HAP-1 (cell line): ENCODE measurements around the gene MAN2A1.
"Not testable (repeated sequence)": the region's sequence is repeated elsewhere in the genome, so short reads cannot be mapped to it uniquely, and the experiment has no call there.

Source experiments
- DNase-seq, 2 experiments: peaks; one replicate each; pipeline ENCODE4 v3.0.0-alpha.2; 2016 to 2020; ENCODE audit warnings: low spot score in 2 of 2
- H3K27me3 ChIP-seq: fragments of 250-450 bp; sonication (Bioruptor Pico); 2 replicates; pipeline ENCODE4 v1.5.1; 2020; ENCODE audit warnings: low read depth, mild to moderate bottlenecking, moderate library complexity
- H3K36me3 ChIP-seq: fragments of 250-450 bp; sonication (Bioruptor Pico); replicated peaks from 2 replicates; pipeline ENCODE4 v1.5.1; 2020; ENCODE audit warnings: mild to moderate bottlenecking
- H3K4me1 ChIP-seq: fragments of 250-450 bp; sonication (Bioruptor Pico); 2 replicates; pipeline ENCODE4 v1.5.1; 2020; ENCODE audit warnings: mild to moderate bottlenecking
- H3K4me3 ChIP-seq: fragments of 250-450 bp; sonication (Bioruptor Pico); 2 replicates; pipeline ENCODE4 v1.5.1; 2020; ENCODE audit warnings: mild to moderate bottlenecking, moderate library complexity
- H3K9me3 ChIP-seq: fragments of 250-450 bp; sonication (Bioruptor Pico); 2 replicates; pipeline ENCODE4 v1.5.1; 2020; ENCODE audit warnings: mild to moderate bottlenecking, moderate library complexity
- in situ Hi-C: fragments of 300-500 bp; cut with MboI; formaldehyde crosslinking; loops from 3 replicates; pipeline ENCODE4 v1.14.3; 2020; ENCODE audit warnings: low sequenced_read_pairs, inconsistent platforms, mixed read lengths

The MAN2A1 gene

DNA sequence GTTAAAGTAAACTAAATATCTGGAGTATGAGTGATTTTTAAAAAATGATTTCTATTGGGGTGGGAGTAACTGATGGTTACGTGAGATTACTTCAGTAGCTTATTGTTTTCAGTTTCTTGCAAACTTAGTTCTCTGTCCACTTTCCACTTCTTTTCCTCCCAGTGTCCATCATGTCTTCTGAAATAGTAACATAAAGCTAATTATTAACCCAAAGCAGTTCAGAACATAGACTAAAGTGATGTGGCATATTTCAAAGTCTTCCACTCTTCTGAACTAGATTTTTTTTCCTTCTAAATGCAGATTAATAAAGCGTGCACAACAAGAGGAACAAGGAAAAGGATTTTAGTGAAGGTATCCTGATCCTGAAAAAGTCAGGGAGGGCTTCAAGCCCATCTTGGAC lies 114.1 kb downstream of the MAN2A1 start:
- Histone ChIP-seq H3K9me3 (no peaks in the 10 kb centered on the region), H3K4me1 (no peaks in the 10 kb centered on the region), H3K4me3 (no peak overlapping the region), H3K27me3 (no peaks in the 10 kb centered on the region), H3K36me3 (no peaks in the 10 kb centered on the region; the same call in 1 of the 2 replicates)
- in situ Hi-C loops, result no loop called here
- no peak for DNase-seq

DNA sequence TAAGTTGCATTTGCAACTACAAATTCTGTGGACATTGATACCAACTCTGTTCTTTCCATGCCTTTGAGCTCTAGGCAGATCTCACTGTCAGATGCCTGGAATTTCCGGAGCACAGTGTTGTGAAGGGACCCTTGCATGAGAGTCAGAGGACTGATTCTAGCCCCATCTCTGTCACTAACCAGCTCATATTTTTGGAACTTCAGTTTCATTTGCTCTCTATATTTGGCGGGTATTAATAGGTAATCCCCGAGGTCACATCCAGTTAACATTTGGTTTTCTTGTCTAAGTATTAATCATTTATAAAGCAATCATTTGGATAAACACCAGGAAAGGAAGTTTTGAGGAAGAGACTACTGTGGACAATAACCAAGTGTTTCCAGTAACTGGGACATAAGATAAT lies 115.7 kb downstream of the MAN2A1 start:
- no peaks in the 10 kb centered on the region; the same call in 1 of the 2 replicates for H3K36me3 ChIP-seq
- in situ Hi-C loops, result no loop called here
- no peak for DNase-seq
- H3K9me3 ChIP-seq, result no peaks in the 10 kb centered on the region
- no peak overlapping the region for H3K4me3 ChIP-seq
- H3K4me1 ChIP-seq, result no peaks in the 10 kb centered on the region
- no peaks in the 10 kb centered on the region for H3K27me3 ChIP-seq

DNA sequence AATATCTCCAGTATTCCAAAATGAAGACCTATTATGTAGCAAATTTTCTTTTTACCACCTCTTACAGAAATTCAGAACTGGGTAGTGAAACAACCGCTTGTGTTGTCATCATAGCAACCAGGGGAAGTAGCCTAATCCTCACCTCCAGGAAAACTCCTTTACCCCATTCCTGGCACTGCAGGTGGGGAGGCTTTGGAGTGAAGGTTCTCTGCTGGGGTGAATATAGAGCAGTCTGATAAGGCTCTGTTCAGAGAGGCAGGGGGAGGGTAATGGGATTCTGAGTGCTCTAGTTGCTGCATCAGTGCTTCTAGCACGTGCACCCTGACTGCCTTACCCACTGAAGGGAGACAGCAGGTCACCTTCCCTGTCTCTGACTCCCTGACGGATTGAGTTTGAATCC lies 116.2 kb downstream of the MAN2A1 start:
- no peaks in the 10 kb centered on the region for H3K27me3 ChIP-seq
- no peaks in the 10 kb centered on the region; the same call in 1 of the 2 replicates for H3K36me3 ChIP-seq
- H3K9me3 ChIP-seq, result no peaks in the 10 kb centered on the region
- H3K4me3 ChIP-seq, result no peak overlapping the region
- in situ Hi-C loops, result no loop called here
- DNase-seq, result no peak
- H3K4me1 ChIP-seq, result no peaks in the 10 kb centered on the region

DNA sequence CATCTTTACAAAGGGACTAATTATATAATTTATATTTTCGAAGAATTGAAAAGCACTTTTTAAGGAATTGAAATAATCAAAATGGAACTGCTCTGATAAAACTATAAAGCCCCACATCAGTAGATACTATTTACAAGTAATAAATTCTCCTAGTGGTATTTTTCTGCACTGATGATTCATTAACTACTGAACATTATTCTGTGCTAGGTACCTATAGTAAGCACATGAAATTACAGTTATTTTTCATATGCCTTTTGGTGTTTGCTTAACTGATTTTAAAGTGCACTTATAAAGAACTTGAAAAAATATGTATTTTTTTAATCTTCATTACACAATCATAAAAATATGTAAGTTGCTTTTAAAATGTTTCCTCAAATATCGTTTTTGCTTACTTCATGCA lies 123.0 kb downstream of the MAN2A1 start:
- in situ Hi-C loops, result no loop called here
- Histone ChIP-seq H3K4me3 (no peak overlapping the region), H3K27me3 (no peaks in the 10 kb centered on the region), H3K9me3 (no peaks in the 10 kb centered on the region), H3K4me1 (no peaks in the 10 kb centered on the region), H3K36me3 (peaks cover 5% of the 10 kb centered on the region; the same call in 1 of the 2 replicates)
- no peak for DNase-seq

DNA sequence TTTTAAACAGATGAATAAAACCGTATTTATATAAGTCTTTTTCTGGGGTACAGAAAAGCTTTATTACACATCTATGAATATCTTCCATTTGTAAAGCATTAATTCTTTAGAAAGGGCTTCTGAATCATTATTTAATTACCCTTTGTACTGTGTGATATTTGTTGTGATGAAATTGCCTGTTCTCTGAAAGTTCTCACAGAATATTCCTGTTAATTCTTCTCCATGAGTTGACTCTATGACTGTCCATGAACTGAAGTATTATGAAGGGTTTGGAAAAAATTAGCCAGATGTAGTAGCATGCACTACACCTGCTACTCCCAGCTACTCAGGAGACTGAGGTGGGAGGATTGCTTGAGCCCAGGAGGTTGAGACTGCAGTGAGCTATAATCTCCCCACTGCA lies 127.0 kb downstream of the MAN2A1 start:
- Histone ChIP-seq H3K36me3 (peaks cover 15% of the 10 kb centered on the region), H3K27me3 (no peaks in the 10 kb centered on the region), H3K4me3 (no peak overlapping the region), H3K4me1 (no peaks in the 10 kb centered on the region), H3K9me3 (no peaks in the 10 kb centered on the region)
- in situ Hi-C loops, result no loop called here
- DNase-seq, result no peak

DNA sequence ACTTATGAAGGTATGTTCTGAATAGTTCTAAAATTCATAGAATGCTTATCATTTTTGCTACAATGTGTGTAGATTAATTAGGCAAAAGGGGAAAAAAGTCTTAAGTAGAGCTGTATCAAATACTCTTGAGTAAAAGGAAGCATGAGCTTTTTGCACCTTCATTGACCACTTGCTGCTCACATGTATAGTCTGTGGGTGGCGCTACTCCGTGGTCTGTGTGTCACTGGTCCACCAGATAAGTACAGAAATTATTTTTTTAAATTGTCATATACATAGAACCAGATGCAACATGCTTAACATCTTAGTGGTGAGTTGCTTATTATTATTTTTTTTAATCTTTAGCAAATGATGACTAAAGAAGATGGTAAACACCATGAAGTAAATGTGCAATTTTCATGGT lies 130.2 kb downstream of the MAN2A1 start:
- H3K9me3 ChIP-seq, result no peaks in the 10 kb centered on the region
- H3K36me3 ChIP-seq, result peaks cover 18% of the 10 kb centered on the region
- no peaks in the 10 kb centered on the region for H3K27me3 ChIP-seq
- H3K4me1 ChIP-seq, result no peaks in the 10 kb centered on the region
- in situ Hi-C loops, result no loop called here
- no peak for DNase-seq
- no peak overlapping the region for H3K4me3 ChIP-seq

DNA sequence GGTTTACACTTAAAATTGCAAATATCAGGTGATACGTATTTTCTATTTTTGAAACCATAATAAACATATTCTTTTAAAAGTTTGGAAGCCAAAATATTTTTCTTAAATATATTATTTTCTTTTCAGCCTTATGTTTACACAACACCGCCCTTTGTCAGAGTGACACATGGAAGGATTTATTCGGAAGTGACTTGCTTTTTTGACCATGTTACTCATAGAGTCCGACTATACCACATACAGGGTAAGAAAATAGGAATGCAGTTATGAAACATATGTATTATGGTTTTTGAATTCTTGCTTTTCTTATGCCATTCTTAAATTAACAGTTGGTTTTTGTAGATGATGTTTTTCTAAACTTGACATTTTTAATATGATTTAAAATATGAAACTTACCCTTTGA lies 133.9 kb downstream of the MAN2A1 start:
- peaks cover 17% of the 10 kb centered on the region for H3K36me3 ChIP-seq
- H3K4me3 ChIP-seq, result no peak overlapping the region
- in situ Hi-C loops, result no loop called here
- no peaks in the 10 kb centered on the region for H3K9me3 ChIP-seq
- H3K4me1 ChIP-seq, result no peaks in the 10 kb centered on the region
- DNase-seq, result no peak
- H3K27me3 ChIP-seq, result no peaks in the 10 kb centered on the region

DNA sequence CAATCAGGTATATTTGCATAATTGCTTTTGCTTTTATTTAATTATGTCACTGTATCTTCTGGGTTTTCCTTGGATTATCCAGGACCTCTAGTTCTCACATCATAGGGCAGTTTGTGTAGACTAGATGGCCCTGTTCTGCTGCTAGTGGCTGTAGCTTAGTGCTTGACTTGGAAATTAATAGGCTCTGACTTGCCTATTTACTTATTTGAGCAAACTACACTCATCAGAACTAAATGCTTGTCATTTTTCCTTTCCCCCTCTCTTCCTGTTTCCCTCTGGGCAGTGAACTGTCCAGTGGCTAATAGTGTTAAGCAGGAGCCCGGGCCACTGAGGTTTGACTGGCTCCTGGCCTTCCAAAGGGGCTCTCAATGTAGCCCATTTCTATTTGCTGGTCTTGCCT lies 135.7 kb downstream of the MAN2A1 start:
- Histone ChIP-seq H3K4me3 (no peak overlapping the region), H3K4me1 (no peaks in the 10 kb centered on the region), H3K27me3 (no peaks in the 10 kb centered on the region), H3K36me3 (peaks cover 9% of the 10 kb centered on the region), H3K9me3 (no peaks in the 10 kb centered on the region)
- no peak for DNase-seq
- in situ Hi-C loops, result no loop called here

DNA sequence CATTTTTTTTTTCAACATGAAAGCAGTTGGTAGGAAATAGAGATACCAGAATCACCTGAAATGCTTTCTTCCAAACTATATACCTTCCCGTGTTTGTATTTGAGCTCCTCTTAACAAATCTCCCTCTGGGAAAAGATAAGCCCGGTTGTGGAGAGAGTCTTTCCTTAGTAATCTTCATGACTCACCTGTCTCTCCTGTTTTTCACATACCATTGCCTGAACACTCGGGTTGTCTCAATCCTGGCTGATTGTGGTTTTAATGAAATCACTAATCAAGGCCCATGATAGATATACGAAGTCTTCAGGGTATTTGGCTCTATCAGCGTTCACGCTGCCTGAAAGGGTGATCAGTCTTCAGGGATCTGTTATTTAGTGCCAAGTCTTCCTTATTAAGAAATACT lies 136.7 kb downstream of the MAN2A1 start:
- Histone ChIP-seq H3K9me3 (no peaks in the 10 kb centered on the region), H3K27me3 (no peaks in the 10 kb centered on the region), H3K4me3 (no peak overlapping the region), H3K4me1 (no peaks in the 10 kb centered on the region), H3K36me3 (peaks cover 18% of the 10 kb centered on the region)
- DNase-seq, result no peak
- in situ Hi-C loops, result no loop called here

DNA sequence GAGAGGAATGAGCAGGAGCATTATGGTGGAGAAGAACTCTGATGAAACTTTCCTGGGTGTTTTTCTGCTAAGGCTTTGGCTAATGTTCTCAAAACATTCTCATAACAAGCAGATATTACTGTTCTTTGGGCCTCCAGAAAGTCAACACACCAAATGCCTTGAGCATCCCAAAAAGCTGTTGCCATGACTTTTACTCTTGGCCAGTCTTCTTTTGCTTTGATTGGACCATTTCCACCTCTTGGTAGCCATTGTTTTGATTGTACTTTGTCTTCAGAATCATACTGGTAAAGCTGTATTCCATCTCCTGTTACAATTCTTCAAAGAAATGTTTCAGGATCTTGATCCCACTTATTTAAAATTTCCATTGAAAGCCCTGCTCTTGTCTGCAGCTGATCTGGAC lies 139.6 kb downstream of the MAN2A1 start:
- DNase-seq, result no peak
- in situ Hi-C loops, result no loop called here
- H3K4me3 ChIP-seq, result no peak overlapping the region
- peaks cover 18% of the 10 kb centered on the region for H3K36me3 ChIP-seq
- no peaks in the 10 kb centered on the region for H3K4me1 ChIP-seq
- H3K27me3 ChIP-seq, result no peaks in the 10 kb centered on the region
- H3K9me3 ChIP-seq, result no peaks in the 10 kb centered on the region

DNA sequence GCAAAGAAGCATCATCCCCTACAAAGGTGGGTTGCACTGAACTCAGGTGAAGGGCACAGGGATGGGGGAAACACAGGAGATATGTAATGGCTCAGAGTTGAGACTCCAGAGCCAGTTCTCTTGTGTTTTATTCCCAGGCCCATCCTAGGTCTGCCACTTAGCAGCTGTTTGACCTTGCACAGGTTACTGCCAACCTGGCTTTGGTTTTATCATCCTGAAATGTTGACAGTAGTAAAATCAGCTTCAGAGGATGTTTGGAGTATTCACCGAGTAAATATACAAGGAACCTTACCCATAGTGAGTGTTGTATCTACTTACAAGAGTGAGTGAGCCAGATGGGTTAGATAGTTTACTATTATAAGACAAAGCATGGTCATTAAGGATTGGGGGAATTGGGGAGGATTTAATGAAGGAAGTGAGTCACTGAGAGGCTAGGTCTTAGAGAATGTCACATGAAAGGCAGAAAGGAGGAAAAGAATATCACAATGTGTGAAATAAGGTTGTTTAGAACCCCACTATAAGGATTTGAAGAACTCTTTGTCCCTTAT lies 141.3 kb downstream of the MAN2A1 start:
- Histone ChIP-seq H3K4me1 (no peaks in the 10 kb centered on the region), H3K4me3 (no peak overlapping the region), H3K9me3 (no peaks in the 10 kb centered on the region), H3K27me3 (no peaks in the 10 kb centered on the region), H3K36me3 (peaks cover 10% of the 10 kb centered on the region; the same call in 1 of the 2 replicates)
- in situ Hi-C loops, result no loop called here
- DNase-seq, result no peak

DNA sequence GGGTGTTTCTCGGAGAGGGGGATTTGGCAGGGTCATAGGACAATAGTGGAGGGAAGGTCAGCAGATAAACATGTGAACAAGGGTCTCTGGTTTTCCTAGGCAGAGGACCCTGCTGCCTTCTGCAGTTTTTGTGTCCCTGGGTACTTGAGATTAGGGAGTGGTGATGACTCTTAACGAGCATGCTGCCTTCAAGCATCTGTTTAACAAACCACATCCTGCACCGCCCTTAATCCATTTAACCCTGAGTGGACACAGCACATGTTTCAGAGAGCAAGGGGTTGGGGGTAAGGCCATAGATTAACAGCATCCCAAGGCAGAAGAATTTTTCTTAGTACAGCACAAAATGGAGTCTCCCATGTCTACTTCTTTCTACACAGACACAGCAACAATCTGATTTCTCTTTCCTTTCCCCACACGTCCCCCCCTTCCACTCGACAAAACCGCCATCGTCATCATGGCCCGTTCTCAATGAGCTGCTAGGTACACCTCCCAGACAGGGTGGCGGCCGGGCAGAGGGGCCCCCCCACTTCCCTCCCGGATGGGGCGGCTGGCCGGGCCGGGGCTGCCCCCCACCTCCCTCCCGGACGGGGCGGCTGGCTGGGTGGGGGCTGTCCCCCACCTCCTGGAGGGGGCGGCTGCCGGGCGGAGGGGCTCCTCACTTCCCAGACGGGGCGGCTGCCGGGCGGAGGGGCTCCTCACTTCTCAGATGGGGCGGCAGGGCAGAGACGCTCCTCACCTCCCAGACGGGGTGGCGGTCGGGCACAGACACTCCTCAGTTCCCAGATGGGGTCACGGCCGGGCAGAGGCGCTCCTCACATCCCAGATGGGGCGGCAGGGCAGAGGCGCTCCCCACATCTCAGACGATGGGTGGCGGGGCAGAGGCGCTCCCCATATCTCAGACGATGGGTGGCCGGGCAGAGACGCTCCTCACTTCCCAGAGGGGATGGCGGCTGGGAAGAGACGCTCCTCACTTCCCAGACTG lies 142.8 kb downstream of the MAN2A1 start:
- H3K4me1 ChIP-seq, H3K4me3 ChIP-seq, H3K27me3 ChIP-seq, H3K36me3 ChIP-seq, H3K9me3 ChIP-seq, DNase-seq, in situ Hi-C loops: not testable (repeated sequence)

DNA sequence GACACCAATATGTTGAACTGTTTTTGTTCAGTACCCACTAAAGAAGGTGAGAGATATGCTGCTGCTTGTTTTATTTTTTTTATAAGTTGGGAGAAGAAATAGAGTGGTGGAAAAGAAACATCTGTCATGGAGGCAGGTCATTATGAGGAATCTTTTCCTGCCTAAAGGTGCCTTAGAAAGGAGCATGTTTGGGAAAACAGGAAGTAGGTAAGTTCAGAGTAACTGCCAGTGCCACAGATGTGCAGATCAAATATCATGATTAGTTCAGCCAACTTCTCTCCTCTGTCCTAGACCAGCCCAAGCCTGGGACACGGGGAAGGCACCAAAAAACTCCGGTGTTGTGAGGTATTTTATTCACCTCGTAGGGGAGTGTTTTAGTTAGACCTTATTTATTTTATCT lies 144.2 kb downstream of the MAN2A1 start:
- in situ Hi-C loops, result no loop called here
- no peak for DNase-seq

DNA sequence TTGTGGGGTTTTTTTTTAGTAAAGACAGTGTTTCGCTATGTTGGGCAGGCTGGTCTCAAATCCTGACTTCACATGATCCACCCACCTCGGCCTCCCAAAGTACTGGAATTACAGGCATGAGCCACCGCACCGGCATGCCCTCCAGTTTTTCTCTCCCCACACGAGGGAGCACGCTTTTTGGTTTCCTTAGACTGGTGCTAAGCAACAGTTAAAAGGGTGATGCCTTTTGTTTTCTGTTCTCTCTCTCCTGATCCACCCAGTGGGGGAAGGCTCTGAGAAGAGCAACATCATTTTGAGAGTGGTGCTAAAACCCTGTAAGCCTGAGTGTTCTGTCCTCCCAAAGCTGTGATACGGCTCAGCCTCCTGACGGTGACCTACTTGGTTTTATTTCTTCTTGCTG lies 146.6 kb downstream of the MAN2A1 start:
- DNase-seq, result no peak
- H3K4me3 ChIP-seq, result no peak overlapping the region
- H3K4me1 ChIP-seq, result no peaks in the 10 kb centered on the region
- no peaks in the 10 kb centered on the region for H3K9me3 ChIP-seq
- in situ Hi-C loops, result no loop called here
- H3K36me3 ChIP-seq, result peaks cover under 1% of the 10 kb centered on the region
- H3K27me3 ChIP-seq, result no peaks in the 10 kb centered on the region

More for the DNA sequence above, 144.2 kb downstream of the MAN2A1 start:
- no peak overlapping the region for H3K4me3 ChIP-seq
- no peaks in the 10 kb centered on the region for H3K27me3 ChIP-seq
- H3K36me3 ChIP-seq, result peaks cover 10% of the 10 kb centered on the region; the same call in 1 of the 2 replicates
- H3K4me1 ChIP-seq, result no peaks in the 10 kb centered on the region
- H3K9me3 ChIP-seq, result no peaks in the 10 kb centered on the region
